ENCODE measurements around the gene HDHD5.

- TF ChIP-seq CTCF (IDR thresholded peaks at IDR 0.05) (no peak), POLR2A (IDR thresholded peaks at IDR 0.05) (no peak)
These were observed 63.5 kb downstream of the HDHD5 start for GRCh38 chr22:17095538-17095937.
